Stimulated activated CD4-positive, alpha-beta T cell treated with anti-CD3 and anti-CD28 coated beads, Interleukin-4, amount 100 ng/mL, for 1 hour (primary cell): ENCODE data around the gene ZNF430.
"Not testable (repeated sequence)": the region's sequence is repeated elsewhere in the genome, so short reads cannot be mapped to it uniquely, and the experiment has no call there.

ENCODE experiments used
- DNase-seq: peaks from one replicate; pipeline ENCODE4 v3.0.0-alpha.2; 2020

ZNF430 gene

DNA sequence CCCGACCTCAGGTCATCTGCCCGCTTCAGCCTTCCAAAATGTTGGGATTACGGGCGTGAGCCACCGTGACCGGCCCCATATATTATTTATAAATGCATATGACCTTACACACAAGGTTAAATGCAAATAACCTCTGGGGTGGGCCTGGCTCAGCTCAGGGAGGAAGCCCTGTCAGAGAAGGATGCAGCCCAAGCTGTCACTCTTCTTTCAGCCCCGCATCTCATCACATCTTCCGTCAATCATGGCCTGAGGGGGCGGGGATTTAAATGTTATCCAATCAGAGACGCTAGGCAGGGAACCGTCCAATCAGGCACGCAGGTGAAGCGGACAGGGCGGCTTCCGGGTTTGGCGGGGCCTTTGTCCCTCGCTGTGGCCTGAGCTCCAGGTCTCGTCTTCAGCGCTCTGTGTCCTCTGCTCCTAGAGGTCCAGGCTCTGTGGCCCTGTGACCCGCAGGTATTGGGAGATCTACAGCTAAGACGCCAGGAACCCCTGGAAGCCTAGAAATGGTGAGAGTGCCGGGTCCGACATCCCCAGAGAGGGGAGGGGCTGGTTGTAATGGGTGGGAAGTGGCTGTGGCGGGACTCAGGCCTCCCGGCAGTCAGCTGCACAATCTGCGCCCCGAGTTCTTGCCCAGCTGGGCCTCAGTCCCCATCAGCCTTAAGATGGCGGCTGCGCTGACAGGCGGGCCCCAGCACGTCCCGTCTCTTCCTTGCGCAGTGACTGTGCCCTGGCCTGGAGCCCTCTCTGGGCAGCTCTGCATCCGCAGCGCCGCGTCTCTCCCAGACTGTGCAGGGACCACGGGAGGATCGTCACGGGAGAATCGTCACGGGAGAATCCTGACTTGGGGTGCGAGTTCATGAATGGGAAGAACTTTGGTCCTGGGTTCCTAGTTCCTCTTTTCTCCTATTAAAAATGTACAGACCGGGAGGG lies at the start of gene ZNF430:
Gene ZNF430 (plus strand): TSS at position 360 of the 930 bp plus-strand sequence. CDS start 144 bp downstream, at position 504.
- peak; percentile 87 for DNase-seq

DNA sequence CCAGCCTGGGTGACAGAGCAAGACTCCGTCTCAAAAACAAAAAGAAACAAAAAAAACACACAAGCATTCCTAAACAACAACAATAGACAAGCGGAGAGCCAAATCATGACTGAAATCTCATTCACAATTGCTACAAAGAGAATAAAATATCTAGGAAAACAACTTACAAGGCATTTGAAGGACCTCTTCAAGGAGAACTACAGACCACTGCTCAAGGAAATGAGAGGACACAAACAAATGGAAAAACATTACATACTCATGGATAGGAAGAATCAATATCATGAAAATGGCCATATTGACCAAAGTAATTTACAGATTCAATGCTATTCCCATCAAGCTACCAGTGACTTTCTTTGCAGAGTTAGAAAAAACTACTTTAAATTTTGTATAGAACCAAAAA lies 27.7 kb upstream of the ZNF430 start:
- DNase-seq = not testable (repeated sequence)

DNA sequence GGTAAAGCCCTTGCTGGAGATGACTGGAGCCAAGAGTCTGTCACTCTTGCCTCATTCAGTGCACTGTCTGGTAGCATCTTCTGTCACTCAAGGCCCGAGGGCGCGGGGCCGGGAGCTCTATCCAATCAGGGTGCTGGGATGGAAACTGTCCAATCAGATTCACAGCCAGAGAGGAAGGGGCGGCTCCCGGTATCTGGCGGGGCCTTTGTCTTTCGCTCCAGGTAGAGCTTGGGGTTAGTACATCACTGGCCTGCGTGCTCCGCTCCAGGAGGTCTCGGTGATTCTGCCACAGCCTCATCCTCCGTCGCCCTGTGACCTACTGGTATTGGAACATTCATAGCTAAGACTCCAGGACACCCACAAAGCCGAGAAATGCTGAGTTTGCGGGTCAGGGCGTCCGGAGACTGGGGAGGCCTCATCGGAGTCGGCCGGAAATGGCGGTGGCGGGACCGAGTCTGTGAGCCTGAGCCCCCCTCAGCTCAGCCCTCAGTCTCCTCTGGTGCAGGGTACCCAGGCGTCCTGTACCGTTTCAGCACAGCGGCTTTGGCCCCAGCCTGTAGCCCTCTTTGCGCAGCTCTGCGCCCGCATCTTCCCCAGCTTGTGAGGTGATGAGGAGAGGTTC lies 20.6 kb upstream of the ZNF430 start:
- peak; percentile 83 for DNase-seq

DNA sequence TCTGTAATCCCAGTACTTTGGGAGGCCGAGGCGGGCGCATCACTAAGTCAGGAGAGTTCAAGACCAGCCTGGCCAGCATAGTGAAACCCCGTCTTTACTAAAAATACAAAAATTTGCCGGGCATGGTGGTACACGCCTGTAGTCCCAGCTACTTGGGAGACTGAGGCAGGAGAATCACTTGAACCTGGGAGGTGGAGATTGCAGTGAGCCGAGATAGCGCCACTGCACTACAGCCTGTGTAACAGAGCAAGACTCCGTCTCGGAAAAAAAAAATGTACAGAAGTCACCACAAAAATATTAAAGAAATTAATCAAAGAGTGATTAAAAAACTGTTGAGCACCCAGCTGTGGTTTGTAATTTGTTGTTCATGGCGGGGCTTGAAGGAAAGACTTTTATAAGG lies 781 bp downstream of the ZNF430 start:
- DNase-seq = not testable (repeated sequence)

DNA sequence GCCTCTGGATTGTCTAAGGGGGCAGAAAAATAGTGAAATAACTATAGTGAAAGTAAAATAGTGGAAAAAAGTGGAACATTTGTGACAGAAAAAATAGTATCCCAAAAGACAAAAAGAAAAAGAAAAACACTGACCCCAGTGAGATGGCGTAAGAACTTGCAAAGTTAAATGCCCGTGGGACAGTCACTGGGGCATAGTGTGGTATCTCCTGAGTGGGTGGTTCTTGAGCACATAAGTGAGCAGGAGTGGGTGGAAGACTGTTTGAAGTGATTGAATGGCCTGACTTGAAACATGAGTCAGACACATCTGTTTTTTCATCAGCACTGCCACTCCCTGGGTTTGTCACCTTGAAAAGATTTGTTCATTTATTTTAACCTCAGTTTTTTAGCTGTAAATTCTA lies 2.5 kb downstream of the ZNF430 start:
- DNase-seq = peak; percentile 13

DNA sequence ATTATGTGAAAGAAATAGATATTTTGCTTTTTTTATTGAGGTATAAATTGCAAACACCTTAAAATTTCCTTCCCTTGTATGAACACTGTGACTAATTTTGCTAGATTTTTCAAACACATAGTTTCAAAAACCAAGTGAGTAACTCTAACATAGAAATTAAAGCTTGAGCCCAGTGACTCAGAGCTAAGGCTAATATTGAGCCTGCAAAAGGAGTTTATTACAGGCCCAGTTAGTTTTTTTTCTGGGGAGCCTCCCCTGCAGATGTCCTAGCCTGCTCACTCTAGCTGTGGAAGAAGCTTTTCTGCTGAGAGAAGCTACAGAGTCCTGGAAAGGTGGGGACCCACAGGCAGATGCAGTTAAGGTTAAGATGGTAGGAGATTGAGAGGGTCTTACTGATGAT lies 3.4 kb downstream of the ZNF430 start:
- no peak for DNase-seq

DNA sequence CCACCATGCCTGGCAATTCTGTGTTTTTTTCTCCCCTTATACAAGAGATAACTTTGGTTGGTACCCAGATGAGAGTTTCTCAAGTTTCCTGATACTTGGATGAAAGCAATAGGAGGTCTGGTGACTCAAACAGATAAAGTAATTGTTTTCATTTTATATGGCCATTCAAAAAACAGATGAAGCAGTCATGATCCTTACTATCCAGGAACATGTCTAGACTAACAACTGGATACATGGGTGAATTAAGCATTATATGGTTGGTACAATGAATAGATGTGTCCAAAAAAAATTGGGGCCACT lies 8.5 kb downstream of the ZNF430 start:
- no peak for DNase-seq

DNA sequence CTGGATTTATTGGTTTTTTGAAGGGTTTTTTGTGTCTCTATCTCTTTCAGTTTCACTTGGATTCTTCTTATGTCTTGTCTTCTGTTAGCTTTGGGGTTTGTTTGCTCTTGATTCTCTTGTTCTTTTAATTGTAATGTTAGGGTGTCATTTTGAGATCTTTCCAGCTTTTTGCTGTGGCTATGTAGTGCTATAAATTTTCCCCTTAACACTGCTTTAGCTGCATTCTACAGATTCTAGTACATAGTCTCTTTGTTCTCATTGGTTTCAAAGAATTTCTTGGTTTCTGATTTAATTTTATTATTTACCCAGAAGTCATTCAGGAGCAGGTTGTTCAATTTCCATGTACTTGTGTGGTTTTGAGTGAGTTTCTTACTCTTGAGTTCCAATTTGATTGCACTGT lies 24.6 kb downstream of the ZNF430 start:
- DNase-seq = no peak

DNA sequence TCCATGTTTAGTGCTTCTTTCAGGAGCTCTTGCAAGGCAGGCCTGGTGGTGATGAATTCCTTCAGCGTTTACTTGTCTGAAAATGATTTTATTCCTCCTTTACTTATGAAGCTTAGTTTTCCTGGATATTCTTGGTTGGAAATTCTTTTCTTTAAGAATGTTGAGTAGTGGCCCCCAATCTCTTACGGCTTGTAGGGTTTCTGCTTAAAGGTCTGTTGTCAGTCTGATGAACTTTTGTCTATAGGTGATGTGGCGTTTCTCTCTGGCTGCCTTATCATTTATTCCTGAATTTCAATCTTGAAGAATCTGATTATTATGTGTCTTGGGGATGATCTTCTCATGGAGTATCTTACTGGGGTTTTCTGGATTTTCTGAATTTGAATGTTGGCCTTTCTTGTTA lies 26.0 kb downstream of the ZNF430 start:
- DNase-seq = no peak

DNA sequence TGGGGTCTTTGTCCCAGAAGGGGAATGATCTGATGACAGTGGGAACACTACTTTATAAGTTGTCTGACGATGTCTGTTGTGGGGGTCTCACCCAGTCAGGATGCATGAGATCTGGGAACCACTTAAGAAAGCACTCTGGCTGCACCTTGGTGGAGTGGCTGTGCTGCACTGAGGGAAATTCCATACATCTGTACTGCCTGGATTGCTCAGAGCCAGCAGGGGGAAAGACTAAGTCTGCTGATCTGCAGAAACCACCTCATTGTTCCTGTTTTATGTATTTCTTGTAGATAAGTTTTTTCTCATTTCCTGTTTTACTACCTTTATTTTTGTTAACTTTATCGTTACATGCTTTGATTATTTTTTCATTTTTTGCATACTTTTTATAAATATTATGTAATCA lies 27.3 kb downstream of the ZNF430 start:
- no peak for DNase-seq

DNA sequence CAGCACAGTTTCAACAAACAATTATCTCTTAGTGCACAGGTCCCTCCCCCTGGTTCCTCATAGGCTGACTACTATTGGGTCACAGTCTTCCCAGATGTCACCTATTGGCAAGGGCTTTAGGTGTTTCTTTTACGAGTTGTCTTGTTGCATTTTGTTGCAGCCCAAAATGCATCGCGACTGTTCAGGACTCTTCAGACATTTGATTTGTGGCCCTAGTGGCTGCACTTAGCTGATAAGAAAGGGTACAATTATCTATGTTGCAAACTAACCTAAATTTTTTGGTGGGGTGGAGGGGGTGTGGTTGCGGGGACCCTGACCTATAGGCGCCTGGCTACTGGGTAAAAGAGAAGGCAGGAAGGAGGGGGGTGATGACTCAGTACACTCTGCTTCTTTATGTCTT lies 32.4 kb downstream of the ZNF430 start:
- DNase-seq = no peak

DNA sequence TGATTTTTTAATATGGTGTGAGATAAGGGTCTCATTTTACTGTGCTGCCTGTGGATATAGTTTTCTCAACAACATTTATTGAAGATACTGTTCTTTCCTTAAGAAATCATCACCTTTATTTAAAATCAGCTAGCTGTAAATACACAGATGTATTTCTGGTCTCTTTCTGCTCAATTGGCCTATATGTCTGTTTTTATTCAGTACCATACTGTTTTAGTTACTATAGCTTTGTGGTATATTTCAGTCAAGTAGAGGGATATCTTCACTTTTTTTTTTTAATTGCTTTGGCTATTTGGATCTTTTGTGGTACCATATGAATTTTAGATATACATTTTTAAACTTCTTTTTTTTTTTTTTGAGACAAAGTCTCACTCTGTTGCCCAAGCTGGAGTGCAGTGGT lies 44.9 kb downstream of the ZNF430 start:
- no peak for DNase-seq

DNA sequence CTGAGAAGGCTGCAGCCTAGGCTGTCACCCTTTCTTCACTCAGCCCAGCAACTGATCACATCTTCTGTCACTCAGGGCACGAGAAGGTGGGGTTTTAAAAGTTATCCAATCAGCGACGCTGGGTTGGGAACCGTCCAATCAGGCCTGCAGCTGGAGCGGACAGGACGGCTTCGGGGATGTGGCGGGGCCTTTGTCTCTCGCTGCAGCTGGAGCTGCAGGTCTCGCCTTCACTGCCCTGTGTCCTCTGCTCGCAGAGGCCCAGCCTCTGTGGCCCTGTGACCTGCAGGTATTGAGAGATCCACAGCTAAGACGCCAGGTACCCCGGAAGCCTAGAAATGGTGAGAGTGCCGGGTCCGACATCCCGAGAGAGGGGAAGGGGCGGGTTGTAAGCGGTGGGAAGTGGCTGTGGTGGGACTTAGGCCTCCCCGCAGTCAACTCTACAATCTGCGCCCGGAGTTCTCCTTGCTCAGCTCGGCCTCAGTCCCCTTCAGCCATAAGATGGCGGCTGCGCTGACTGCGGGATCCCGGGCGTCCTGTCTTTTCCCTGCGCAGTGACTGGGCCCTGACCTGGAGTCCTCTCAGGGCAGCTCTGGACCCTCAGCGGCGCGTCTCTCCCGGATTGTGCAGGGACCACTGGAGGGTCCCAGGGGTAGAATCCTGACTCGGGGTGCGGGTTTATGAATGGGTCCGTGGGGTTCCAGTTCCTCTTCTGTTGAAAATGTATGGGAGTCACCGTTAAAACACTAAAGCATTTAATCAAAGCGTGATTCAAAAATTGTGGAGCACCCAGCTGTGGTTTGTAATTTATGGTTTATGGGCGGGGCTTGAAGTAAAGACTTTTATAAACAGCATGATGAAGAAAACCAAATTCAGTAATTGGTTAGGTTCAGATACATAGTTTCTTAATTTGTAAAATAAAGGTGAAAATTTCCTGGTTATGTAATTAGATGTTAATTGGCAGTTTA lies 61.8 kb downstream of the ZNF430 start, which contains the start of gene ZNF714:
Gene ZNF714 (plus strand): TSS at position 193 of the 965 bp plus-strand sequence. CDS start 16,066 bp downstream, outside the sequence.
- DNase-seq = peak; percentile 79

DNA sequence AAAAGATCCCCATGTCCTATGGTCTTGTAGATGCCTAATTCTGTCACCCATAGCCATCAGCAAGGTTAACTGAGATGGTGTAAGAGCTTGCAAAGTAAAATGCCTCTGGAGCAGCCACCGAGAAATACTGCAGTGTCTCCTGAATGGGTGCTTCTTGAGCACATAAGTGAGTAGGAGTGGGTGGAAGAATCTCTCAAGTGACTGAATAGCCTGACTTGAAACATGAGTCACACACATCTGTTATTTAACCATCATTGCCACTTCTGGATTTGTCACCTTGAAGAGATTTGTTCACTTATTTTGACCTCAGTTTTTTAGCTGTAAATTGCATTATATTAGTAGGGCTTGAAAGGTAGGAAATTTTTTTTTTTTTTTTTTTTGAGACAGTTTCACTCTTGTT lies 63.9 kb downstream of the ZNF430 start:
- no peak for DNase-seq

DNA sequence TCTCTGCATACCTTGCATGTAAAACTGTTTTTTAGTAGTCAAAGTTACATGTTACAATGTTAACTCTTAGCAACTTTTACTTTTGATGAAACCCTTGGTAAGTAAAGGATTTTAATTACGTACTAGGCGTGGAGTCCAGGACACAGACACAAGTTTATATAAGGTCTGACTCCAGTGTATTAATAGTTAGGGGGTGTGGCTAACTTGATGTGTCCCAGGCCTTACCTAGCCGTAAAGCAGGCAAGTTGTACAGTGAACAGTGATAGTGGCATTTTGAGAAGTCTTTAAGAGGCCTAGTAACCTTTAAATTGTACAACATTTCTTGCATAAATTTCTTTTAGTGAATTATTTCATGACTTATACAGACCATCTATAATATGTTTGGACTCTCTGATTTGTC lies 67.4 kb downstream of the ZNF430 start:
- no peak for DNase-seq

DNA sequence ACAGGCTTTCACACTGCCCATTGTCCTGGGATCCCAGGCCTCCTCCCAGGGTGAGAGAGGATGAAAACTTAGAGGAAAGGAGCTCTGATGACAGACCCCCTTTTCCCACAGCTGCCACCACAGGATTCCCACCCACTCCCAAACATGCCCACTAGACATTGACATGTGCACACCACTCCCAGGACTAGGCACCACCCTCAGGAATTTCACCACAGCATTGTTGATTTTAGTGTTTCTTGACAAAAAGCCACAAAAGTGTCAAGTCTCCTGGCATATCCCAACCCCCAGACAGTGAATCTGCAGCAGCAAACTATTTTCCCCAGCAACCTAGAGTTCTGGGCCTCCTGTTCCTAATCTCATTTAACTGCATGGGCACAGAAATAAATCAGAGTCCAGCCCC lies 71.7 kb downstream of the ZNF430 start:
- DNase-seq = no peak

DNA sequence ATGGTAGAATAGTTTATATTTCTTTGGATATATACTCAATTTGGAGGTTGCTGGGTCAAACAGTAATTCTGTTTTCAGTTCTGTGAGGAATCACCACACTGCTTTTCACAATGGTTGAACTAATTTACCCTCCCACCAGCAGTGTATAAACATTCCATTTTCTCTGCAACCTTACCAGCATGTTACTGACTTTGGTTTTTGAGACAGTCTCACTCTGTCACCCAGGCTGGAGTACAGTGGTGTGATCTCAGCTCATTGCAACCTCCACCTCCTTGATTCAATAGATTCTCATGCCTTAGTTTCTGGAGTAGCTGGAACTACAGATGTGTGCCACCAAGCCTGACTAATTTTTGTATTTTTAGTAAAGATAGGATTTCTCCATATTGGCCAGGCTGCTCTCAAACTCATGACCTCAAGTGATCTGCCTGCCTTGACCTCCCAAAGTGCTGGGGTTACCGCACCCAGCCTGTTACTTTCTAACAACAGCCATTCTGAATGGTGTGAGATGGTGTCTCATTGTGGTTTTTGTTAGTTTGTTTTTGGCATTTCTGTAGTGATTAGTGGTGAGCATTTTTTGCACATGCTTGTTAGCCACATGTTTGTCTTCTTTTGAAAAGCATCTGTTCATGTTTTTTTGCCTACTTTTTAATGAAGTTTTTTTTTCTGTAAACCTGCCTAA lies 74.0 kb downstream of the ZNF430 start:
- DNase-seq = no peak

DNA sequence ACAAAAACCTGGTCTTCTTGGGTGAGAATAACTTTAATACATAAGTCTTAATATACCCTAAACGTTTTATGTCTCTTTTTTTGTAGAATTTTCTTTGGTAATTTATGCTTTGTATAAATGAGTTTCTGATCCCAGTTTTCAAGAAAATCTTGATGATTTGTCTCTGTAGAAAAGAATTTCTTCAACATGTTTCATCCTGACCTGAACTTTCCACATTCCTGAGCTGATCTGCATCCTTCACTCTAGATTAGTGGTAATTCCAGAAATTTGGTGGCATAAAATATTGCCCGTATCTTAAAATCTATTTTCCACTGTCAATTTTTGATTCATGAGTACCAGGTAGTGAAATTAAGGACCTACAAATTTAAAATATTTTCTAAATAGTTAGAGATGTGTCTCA lies 77.8 kb downstream of the ZNF430 start:
- no peak for DNase-seq

DNA sequence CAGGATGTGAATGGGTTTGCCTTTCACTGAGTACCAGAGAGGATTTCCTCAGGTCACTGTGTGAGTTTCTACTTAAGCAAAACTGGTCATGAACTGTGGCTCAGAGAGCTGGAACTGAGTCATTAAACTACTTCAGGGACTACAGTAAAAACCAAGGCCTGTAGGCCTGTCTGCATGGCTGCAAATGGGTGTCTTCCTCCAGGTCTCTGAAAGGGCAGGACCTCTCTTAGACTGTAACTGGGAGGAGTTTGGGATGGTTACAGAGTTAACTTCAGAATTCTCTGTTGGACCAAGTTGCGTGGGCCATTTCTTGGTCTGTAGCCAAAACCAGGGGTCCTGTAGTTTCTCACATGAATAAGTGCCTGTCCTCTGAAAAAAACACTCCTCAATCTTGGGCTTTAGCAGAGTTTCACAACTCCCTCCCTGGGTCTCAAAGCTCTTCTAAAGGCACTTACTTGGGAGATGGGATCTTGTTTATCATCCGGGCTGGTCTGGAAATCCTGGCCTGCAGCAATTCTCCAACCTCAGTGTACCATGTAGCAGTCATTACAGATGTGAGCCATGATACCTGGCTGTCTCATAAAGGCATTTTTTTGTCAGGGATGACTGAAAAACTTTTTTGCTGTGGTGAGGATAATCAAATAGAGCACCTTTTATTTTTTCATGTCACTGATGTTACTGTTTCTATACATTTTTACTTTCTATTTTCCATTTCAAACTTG lies 81.2 kb downstream of the ZNF430 start:
- DNase-seq = no peak

DNA sequence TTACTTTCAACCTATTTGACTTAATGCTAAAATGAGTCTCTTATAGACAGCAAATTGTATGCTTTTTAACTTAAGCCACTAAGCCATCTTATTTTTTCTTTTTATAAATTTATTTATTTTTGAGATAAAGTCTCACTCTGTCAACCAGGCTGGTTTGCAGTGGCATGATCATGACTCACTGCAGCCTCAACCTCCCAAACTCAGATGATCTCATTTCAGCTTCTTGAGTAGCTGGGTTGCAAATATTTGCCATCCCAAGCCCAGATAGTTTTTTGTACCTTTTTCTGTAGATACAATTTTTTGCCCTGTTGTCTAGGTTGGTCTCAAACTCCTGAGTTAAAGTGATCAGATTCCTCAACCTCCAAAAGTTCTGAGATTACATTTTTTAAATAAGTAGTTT lies 88.7 kb downstream of the ZNF430 start:
- DNase-seq = no peak
